Tibial nerve (tissue), 4 donors: ENCODE results near the gene TRDMT1. TPM values are rescaled to one million over a fixed set of nuclear protein-coding genes. Genes with fewer than 3 reads are reported as not detected.

Experiments
- DNase-seq, 2 donors: peaks; one replicate each; pipeline ENCODE4 v3.0.0-alpha.2; 2019; ENCODE audit warnings: low spot score in 2 of 2
- H3K27ac ChIP-seq, 4 donors: fragments of 200-600 bp; sonication (generic) in 3 of 4; one replicate each; pipeline ENCODE4 v1.5.1; 2017 to 2019; ENCODE audit warnings: mild to moderate bottlenecking in 1 of 4
- H3K27me3 ChIP-seq, 2 donors: fragments of 200-600 bp; sonication (generic) in 1 of 2; one replicate each; pipeline versions ENCODE4 v1.5.1 to v1.6.0; 2017 to 2019
- H3K36me3 ChIP-seq, 3 donors: fragments of 200-600 bp; sonication (generic); one replicate each; pipeline ENCODE4 v1.5.1; 2018 to 2019
- H3K4me1 ChIP-seq, 4 donors: fragments of 200-600 bp; sonication (generic) in 3 of 4; one replicate each; pipeline ENCODE4 v1.5.1; 2017 to 2019
- H3K4me3 ChIP-seq, 4 donors: fragments of 200-600 bp; sonication (generic) in 3 of 4; one replicate each; pipeline ENCODE4 v1.5.1; 2017 to 2019; ENCODE audit warnings: mild to moderate bottlenecking in 1 of 4, moderate library complexity in 1 of 4
- H3K9me3 ChIP-seq, 4 donors: fragments of 200-600 bp; sonication (generic) in 3 of 4; one replicate each; pipeline ENCODE4 v1.5.1; 2017 to 2019
- EP300 ChIP-seq, 2 donors: sonication (generic); formaldehyde crosslinking; IDR thresholded peaks; one replicate each; pipeline ENCODE4 v1.6.1; 2017; ENCODE audit warnings: antibody characterized with exemption in 2 of 2, mild to moderate bottlenecking in 1 of 2
- POLR2A ChIP-seq, 2 donors: fragments of 450-650 bp; IDR thresholded peaks; one replicate each; pipeline ENCODE4 v1.6.1; 2017; ENCODE audit warnings: antibody characterized with exemption in 2 of 2, mild to moderate bottlenecking in 2 of 2, moderate library complexity in 2 of 2
- WGBS, 2 donors: methylation state at CpG; one replicate each; pipeline ENCODE4 v1.1.5; 2018; 5-methylcytosine and 5-hydroxymethylcytosine counted together
- total RNA-seq, 4 donors: library from RNA; depleted of rRNA; stranded (reverse); fragments of >200 nt; gene quantifications; one replicate each; pipeline ENCODE4 v1.1.0, GENCODE V29; 2016
- TF ChIP-seq, protein P1 (sequence below), 5 experiments: fragments of 200-600 bp in 3 of 5; fragments of 450-650 bp in 2 of 5; sonication (generic) in 3 of 5; IDR thresholded peaks; one replicate each; pipeline ENCODE4 v1.5.1; 2016 to 2019; ENCODE audit warnings: antibody characterized with exemption in 5 of 5, mild to moderate bottlenecking in 3 of 5, moderate library complexity in 2 of 5

The TRDMT1 gene
- total RNA-seq, 4 donors from 2014 or later = 12.9 to 17.5 (median 16.0) TPM

- TF ChIP-seq EP300 (IDR thresholded peaks at IDR 0.05) (peak in 1 of 2 donors; percentile 82), POLR2A (IDR thresholded peaks at IDR 0.05) (no peak)
- H3K9me3 ChIP-seq = no peaks in the 10 kb centered on the region
- H3K27me3 ChIP-seq = no peaks in the 10 kb centered on the region
- H3K4me1 ChIP-seq = peaks cover 0 to 66% (median 30%) of the 10 kb centered on the region in 4 donors
- no peaks in the 10 kb centered on the region for H3K36me3 ChIP-seq
- no peak for DNase-seq
- peak overlapping the region; percentile 37 to 96 (median 77) for H3K27ac ChIP-seq
- no peak overlapping the region for H3K4me3 ChIP-seq
- 80 to 86% methylated on average over 5 of the region's 5 CpGs for WGBS, 2 donors
Measured at GRCh38 chr10:17216217-17216900, 14.9 kb upstream of the TRDMT1 start.

- no peak overlapping the region for H3K4me3 ChIP-seq
- H3K4me1 ChIP-seq = peaks cover 0 to 68% (median 31%) of the 10 kb centered on the region in 4 donors
- peak overlapping the region; percentile 37 to 96 (median 72) for H3K27ac ChIP-seq
- TF ChIP-seq, protein P1, sequence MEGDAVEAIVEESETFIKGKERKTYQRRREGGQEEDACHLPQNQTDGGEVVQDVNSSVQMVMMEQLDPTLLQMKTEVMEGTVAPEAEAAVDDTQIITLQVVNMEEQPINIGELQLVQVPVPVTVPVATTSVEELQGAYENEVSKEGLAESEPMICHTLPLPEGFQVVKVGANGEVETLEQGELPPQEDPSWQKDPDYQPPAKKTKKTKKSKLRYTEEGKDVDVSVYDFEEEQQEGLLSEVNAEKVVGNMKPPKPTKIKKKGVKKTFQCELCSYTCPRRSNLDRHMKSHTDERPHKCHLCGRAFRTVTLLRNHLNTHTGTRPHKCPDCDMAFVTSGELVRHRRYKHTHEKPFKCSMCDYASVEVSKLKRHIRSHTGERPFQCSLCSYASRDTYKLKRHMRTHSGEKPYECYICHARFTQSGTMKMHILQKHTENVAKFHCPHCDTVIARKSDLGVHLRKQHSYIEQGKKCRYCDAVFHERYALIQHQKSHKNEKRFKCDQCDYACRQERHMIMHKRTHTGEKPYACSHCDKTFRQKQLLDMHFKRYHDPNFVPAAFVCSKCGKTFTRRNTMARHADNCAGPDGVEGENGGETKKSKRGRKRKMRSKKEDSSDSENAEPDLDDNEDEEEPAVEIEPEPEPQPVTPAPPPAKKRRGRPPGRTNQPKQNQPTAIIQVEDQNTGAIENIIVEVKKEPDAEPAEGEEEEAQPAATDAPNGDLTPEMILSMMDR (IDR thresholded peaks at IDR 0.05) = no peak
- TF ChIP-seq POLR2A (IDR thresholded peaks at IDR 0.05) (no peak), EP300 (IDR thresholded peaks at IDR 0.05) (no peak)
- no peak for DNase-seq
- H3K9me3 ChIP-seq = no peaks in the 10 kb centered on the region
- H3K36me3 ChIP-seq = no peaks in the 10 kb centered on the region
- WGBS, 2 donors = 83 to 93% methylated on average over 2 of the region's 2 CpGs
- H3K27me3 ChIP-seq = no peaks in the 10 kb centered on the region
Measured at GRCh38 chr10:17215782-17216122, 14.3 kb upstream of the TRDMT1 start.

DNA sequence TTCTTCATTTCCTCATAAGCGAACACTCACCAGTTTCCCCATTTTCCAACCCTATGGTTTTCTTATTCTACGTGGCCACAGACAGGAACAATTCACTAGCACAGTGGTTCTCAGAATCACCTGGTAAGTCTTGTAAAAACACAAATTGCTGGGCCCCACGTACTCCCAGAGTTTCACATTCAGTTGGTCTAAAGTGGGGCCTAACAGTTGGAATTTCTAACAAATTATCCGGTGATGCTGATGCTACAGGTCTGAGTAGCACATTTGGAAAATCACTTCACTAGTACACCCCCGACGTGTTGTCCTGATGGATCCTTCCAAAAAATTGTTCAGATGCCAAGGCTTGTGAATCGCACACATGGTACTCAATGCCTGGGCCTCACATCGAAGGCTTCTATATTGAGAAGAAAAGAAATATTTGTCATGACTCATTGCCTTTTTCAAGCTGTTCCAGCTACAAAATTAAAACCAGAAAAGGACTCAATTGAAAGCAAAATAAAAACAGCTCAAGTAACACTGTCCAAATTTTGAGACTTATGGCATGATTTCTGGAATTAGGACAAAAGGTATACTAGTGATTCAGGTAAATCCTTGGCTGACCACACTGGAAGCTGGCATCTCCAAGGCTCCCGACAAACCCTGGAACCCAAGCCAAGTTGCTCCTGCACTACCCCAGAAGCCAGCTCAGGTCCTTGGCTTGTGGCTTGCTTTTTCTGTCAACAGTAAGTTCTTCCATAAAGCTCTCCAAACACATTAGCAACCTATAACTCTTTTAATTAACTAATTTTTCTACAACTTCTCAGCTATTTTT, 13.7 kb upstream of the TRDMT1 start:
- no peaks in the 10 kb centered on the region for H3K36me3 ChIP-seq
- no peaks in the 10 kb centered on the region for H3K27me3 ChIP-seq
- peaks cover 0 to 70% (median 32%) of the 10 kb centered on the region in 4 donors for H3K4me1 ChIP-seq
- H3K9me3 ChIP-seq = no peaks in the 10 kb centered on the region
- H3K27ac ChIP-seq = peak overlapping the region; percentile 37 to 96 (median 72)
- H3K4me3 ChIP-seq = peak overlapping the region in 1 of 4 donors; percentile 11
- 17 to 20% methylated on average over 9 of the region's 9 CpGs for WGBS, 2 donors
- peak in 1 of 2 donors; percentile 69 for TF ChIP-seq EP300 (IDR thresholded peaks at IDR 0.05)
- TF ChIP-seq, protein P1 (IDR thresholded peaks at IDR 0.05) = no peak
- no peak for DNase-seq

DNA sequence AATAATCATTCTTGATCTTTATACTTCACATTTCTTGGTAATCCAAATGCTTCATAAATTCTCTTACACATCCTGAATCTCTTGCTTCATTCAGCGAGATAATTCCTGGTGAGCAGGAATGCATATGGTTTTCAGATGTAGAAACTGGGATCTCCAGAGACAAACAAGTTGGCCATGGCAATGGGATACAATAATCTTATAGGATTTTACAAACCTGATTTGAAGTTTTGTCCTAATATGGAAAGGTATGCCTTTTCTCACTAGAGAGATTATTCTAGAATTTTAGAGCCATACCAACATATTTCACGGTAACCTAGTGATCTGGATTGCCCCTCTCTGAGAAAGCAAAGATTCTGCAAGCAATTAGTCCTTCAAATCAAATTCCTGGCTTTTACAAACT, 13.1 kb upstream of the TRDMT1 start:
- TF ChIP-seq, protein P1 (IDR thresholded peaks at IDR 0.05) = no peak
- TF ChIP-seq POLR2A (IDR thresholded peaks at IDR 0.05) = no peak
- Histone ChIP-seq H3K9me3 (no peaks in the 10 kb centered on the region), H3K36me3 (no peaks in the 10 kb centered on the region), H3K4me3 (peak overlapping the region in 1 of 4 donors; percentile 11), H3K27me3 (no peaks in the 10 kb centered on the region), H3K27ac (peak overlapping the region; percentile 37 to 96 (median 72)), H3K4me1 (peaks cover 0 to 75% (median 34%) of the 10 kb centered on the region in 4 donors)
- DNase-seq = no peak
- WGBS, 2 donors = 51 to 52% methylated on average over 2 of the region's 2 CpGs

DNA sequence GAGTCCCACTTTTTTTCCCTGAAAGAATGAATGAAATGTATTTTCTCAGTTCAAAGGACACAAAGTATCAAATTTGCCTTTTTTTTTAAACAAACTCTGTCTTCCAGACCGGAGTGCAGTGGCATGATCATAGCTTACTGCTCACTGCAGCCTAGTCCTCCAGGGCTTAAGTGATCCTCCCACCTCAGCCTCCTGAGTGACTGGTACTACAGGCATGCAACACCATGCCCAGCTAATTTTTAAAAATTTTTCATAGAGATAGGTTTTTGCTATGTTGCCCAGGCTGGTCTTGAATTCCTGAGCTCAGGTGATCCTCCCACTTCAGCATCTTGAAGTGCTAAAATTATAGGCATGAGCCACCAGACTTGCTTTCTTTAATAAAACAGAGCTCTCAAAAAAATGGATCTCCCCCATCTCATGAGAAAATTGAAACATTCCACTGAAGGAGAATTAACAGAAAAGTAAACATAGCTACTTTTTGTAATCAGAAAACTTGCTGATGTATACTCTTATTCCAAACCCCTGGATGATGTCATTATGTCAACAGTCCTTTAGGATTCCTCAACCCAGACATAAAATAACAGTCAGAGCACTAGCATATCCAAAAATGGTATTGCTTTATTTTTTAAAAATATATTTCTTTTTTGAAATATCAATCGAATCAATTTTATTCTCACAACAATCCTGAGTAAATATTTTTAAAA, 12.3 kb upstream of the TRDMT1 start:
- peaks cover 0 to 76% (median 36%) of the 10 kb centered on the region in 4 donors for H3K4me1 ChIP-seq
- 70 to 74% methylated on average over 2 of the region's 2 CpGs for WGBS, 2 donors
- no peak overlapping the region for H3K4me3 ChIP-seq
- TF ChIP-seq, protein P1 (IDR thresholded peaks at IDR 0.05) = no peak
- H3K27me3 ChIP-seq = no peaks in the 10 kb centered on the region
- H3K36me3 ChIP-seq = no peaks in the 10 kb centered on the region
- H3K9me3 ChIP-seq = no peaks in the 10 kb centered on the region
- peak overlapping the region in 1 of 4 donors; percentile 96 for H3K27ac ChIP-seq
- DNase-seq = no peak
